Osteocyte (in vitro differentiated cells): Measurements from ENCODE around the gene MSMB. TPM values are rescaled to one million over a fixed set of nuclear protein-coding genes. Genes with fewer than 3 reads are reported as not detected.

Experiments
- DNase-seq: peaks from one replicate; pipeline ENCODE4 v3.0.0; 2021; ENCODE audit warnings: mixed read lengths; ENCODE audit not compliant: unreplicated experiment; ENCODE audit errors: extremely low spot score
- H3K27ac Mint-ChIP-seq: one replicate; pipeline ENCODE4 v1.8.0; 2021; ENCODE audit warnings: mild to moderate bottlenecking, mixed read lengths; ENCODE audit not compliant: unreplicated experiment
- H3K27me3 Mint-ChIP-seq: one replicate; pipeline ENCODE4 v1.8.0; 2021; ENCODE audit warnings: mixed read lengths; ENCODE audit not compliant: unreplicated experiment
- H3K36me3 Mint-ChIP-seq: one replicate; pipeline ENCODE4 v1.8.0; 2021; ENCODE audit warnings: mixed read lengths; ENCODE audit not compliant: unreplicated experiment
- H3K4me1 Mint-ChIP-seq: one replicate; pipeline ENCODE4 v1.8.0; 2021; ENCODE audit warnings: mixed read lengths; ENCODE audit not compliant: unreplicated experiment
- H3K4me3 Mint-ChIP-seq: one replicate; pipeline ENCODE4 v1.8.0; 2021; ENCODE audit warnings: mild to moderate bottlenecking, moderate library complexity, mixed read lengths; ENCODE audit not compliant: unreplicated experiment
- H3K9me3 Mint-ChIP-seq: one replicate; pipeline ENCODE4 v1.8.0; 2021; ENCODE audit warnings: mixed read lengths; ENCODE audit not compliant: unreplicated experiment
- CTCF ChIP-seq: fragments of 200-600 bp; sonication (generic); IDR thresholded peaks from 2 replicates; pipeline ENCODE4 v1.5.0; 2021; ENCODE audit warnings: antibody characterized with exemption, mild to moderate bottlenecking, moderate library complexity
- total RNA-seq: library from RNA; stranded (reverse); gene quantifications from 2 replicates; pipeline ENCODE4 v1.2.1, GENCODE V29; 2021

The MSMB gene
- total RNA-seq, 1 donor from 2014 or later: not detected

GRCh38 chr10:46014683-46015405, 31.2 kb downstream of the MSMB start:
- no peak overlapping the region for H3K4me3 Mint-ChIP-seq
- H3K27ac Mint-ChIP-seq: no peak overlapping the region
- no peak for DNase-seq
- no peak for TF ChIP-seq CTCF
- peaks cover 13% of the 10 kb centered on the region for H3K4me1 Mint-ChIP-seq
- no peaks in the 10 kb centered on the region for H3K9me3 Mint-ChIP-seq
- H3K27me3 Mint-ChIP-seq: no peaks in the 10 kb centered on the region
- H3K36me3 Mint-ChIP-seq: peaks cover 47% of the 10 kb centered on the region

GRCh38 chr10:46014206-46014605, 31.9 kb downstream of the MSMB start:
- Mint-ChIP-seq H3K9me3 (no peaks in the 10 kb centered on the region), H3K27ac (no peak overlapping the region), H3K27me3 (no peaks in the 10 kb centered on the region), H3K4me3 (no peak overlapping the region), H3K4me1 (peaks cover 8% of the 10 kb centered on the region), H3K36me3 (peaks cover 52% of the 10 kb centered on the region)
- no peak for TF ChIP-seq CTCF
- DNase-seq: no peak

GRCh38 chr10:46012746-46013145, 33.3 kb downstream of the MSMB start:
- no peak for TF ChIP-seq CTCF
- Mint-ChIP-seq H3K4me3 (no peak overlapping the region), H3K4me1 (peaks cover 2% of the 10 kb centered on the region), H3K27ac (no peak overlapping the region), H3K27me3 (no peaks in the 10 kb centered on the region), H3K36me3 (peaks cover 62% of the 10 kb centered on the region), H3K9me3 (peaks cover 4% of the 10 kb centered on the region)
- DNase-seq: no peak

GRCh38 chr10:46006219-46006618, 39.9 kb downstream of the MSMB start:
- DNase-seq: no peak
- no peak for TF ChIP-seq CTCF
- Mint-ChIP-seq H3K4me1 (no peaks in the 10 kb centered on the region), H3K27ac (no peak overlapping the region), H3K9me3 (peaks cover 4% of the 10 kb centered on the region), H3K36me3 (peaks cover 56% of the 10 kb centered on the region), H3K4me3 (no peak overlapping the region), H3K27me3 (no peaks in the 10 kb centered on the region)

GRCh38 chr10:46005383-46005782, 40.7 kb downstream of the MSMB start:
- no peak overlapping the region for H3K4me3 Mint-ChIP-seq
- no peak overlapping the region for H3K27ac Mint-ChIP-seq
- TF ChIP-seq CTCF: no peak
- peaks cover 49% of the 10 kb centered on the region for H3K36me3 Mint-ChIP-seq
- peaks cover 4% of the 10 kb centered on the region for H3K9me3 Mint-ChIP-seq
- no peak for DNase-seq
- H3K4me1 Mint-ChIP-seq: no peaks in the 10 kb centered on the region
- H3K27me3 Mint-ChIP-seq: no peaks in the 10 kb centered on the region
